ENCODE measurements around the gene MIAT. TPM values are rescaled to one million over a fixed set of nuclear protein-coding genes. Genes with fewer than 3 reads are reported as not detected.
"Not testable (repeated sequence)": the region's sequence is repeated elsewhere in the genome, so short reads cannot be mapped to it uniquely, and the experiment has no call there.

The MIAT gene
- total and polyA plus RNA-seq, 2 of the 13 experiments (the other 11 are each of a cell fraction or from before 2014, with no cell fraction given): 0.04 TPM; not detected in 1

- H3K36me3 ChIP-seq (replicated peaks in 1 of 2; ENCODE audit: control insufficient read depth in 1 of 2, insufficient read depth in 2 of 2, low read length in 2 of 2); H3K27ac ChIP-seq (ENCODE audit: extremely low read length, insufficient read depth, low read length); FAIRE-seq; H3K79me2 ChIP-seq (ENCODE audit: insufficient read depth, low read length); POLR2A ChIA-PET; H3K4me3 ChIP-seq (replicated peaks in 1 of 3; ENCODE audit: insufficient read depth in 1 of 3, low read depth in 2 of 3, low read length in 3 of 3); CTCF ChIA-PET (ENCODE audit: low intra/inter-chr PET ratio, low total read pairs); H3K4me2 ChIP-seq (ENCODE audit: low read depth, low read length); in situ Hi-C loops (cut with HindIII; ENCODE audit: extremely low pct_ligation_motif_present, low pct_unique_long_range_greater_than_20kb); H4K20me1 ChIP-seq (ENCODE audit: insufficient read depth, low read length); BruUV-seq (replicated peaks); H3K4me1 ChIP-seq (ENCODE audit: insufficient read depth, low read length); DNase-seq (ENCODE audit: low spot score); H2AFZ ChIP-seq (ENCODE audit: low read length); intact Hi-C loops (cut with micrococcal nuclease; ENCODE audit: unreplicated experiment); H3K9ac ChIP-seq (ENCODE audit: insufficient read depth, low read depth, low read length); H3K9me3 ChIP-seq (ENCODE audit: low read length); ATAC-seq: not testable (repeated sequence)
- 1% methylated on average over 10 of the region's 10 CpGs for WGBS (ENCODE audit: low lambda C conversion rate)
- H3K27me3 ChIP-seq (ENCODE audit: control insufficient read depth in 1 of 2, insufficient read depth in 2 of 2, low read length in 2 of 2): peaks cover 2 to 14% of the 10 kb centered on the region in 2 experiments; a peak in 3 of 5 replicates
These were observed 43.6 kb upstream of the MIAT start for GRCh38 chr22:26613753-26614152.

GRCh38 chr22:26614322-26614721, 43.1 kb upstream of the MIAT start:
- Histone ChIP-seq H3K36me3 (replicated peaks in 1 of 2; ENCODE audit: control insufficient read depth in 1 of 2, insufficient read depth in 2 of 2, low read length in 2 of 2) (no peaks in the 10 kb centered on the region), H3K4me2 (ENCODE audit: low read depth, low read length) (no peak overlapping the region), H3K4me1 (ENCODE audit: insufficient read depth, low read length) (no peaks in the 10 kb centered on the region), H3K4me3 (replicated peaks in 1 of 3; ENCODE audit: insufficient read depth in 1 of 3, low read depth in 2 of 3, low read length in 3 of 3) (no peak overlapping the region), H3K9me3 (ENCODE audit: low read length) (no peaks in the 10 kb centered on the region), H2AFZ (ENCODE audit: low read length) (no peak overlapping the region), H3K9ac (ENCODE audit: insufficient read depth, low read depth, low read length) (no peak overlapping the region), H4K20me1 (ENCODE audit: insufficient read depth, low read length) (no peaks in the 10 kb centered on the region), H3K79me2 (ENCODE audit: insufficient read depth, low read length) (no peaks in the 10 kb centered on the region), H3K27ac (ENCODE audit: extremely low read length, insufficient read depth, low read length) (no peak overlapping the region), H3K27me3 (ENCODE audit: control insufficient read depth in 1 of 2, insufficient read depth in 2 of 2, low read length in 2 of 2) (peaks cover 2 to 14% of the 10 kb centered on the region in 2 experiments; a peak in 3 of 5 replicates)
- no peak for DNase-seq (ENCODE audit: low spot score)
- POLR2A ChIA-PET: no interaction called here
- CTCF ChIA-PET (ENCODE audit: low intra/inter-chr PET ratio, low total read pairs): no interaction called here
- in situ Hi-C loops (cut with HindIII; ENCODE audit: extremely low pct_ligation_motif_present, low pct_unique_long_range_greater_than_20kb): no loop called here
- intact Hi-C loops (cut with micrococcal nuclease; ENCODE audit: unreplicated experiment): no loop called here
- BruUV-seq (replicated peaks): no TSS peak
- no peak for ATAC-seq
- WGBS (ENCODE audit: low lambda C conversion rate): 43% methylated on average over 14 of the region's 14 CpGs
- no peak for FAIRE-seq
- TF ChIP-seq POGK (CRISPR knock-in tag; conservative IDR thresholded peaks at IDR 0.05) (no peak), AGO1 (IDR thresholded peaks at IDR 0.05; ENCODE audit: low read depth, low read length, poor library complexity, severe bottlenecking) (no peak), ZC3H13 (CRISPR knock-in tag; IDR thresholded peaks at IDR 0.05) (no peak)
- TF ChIP-seq, protein P1, sequence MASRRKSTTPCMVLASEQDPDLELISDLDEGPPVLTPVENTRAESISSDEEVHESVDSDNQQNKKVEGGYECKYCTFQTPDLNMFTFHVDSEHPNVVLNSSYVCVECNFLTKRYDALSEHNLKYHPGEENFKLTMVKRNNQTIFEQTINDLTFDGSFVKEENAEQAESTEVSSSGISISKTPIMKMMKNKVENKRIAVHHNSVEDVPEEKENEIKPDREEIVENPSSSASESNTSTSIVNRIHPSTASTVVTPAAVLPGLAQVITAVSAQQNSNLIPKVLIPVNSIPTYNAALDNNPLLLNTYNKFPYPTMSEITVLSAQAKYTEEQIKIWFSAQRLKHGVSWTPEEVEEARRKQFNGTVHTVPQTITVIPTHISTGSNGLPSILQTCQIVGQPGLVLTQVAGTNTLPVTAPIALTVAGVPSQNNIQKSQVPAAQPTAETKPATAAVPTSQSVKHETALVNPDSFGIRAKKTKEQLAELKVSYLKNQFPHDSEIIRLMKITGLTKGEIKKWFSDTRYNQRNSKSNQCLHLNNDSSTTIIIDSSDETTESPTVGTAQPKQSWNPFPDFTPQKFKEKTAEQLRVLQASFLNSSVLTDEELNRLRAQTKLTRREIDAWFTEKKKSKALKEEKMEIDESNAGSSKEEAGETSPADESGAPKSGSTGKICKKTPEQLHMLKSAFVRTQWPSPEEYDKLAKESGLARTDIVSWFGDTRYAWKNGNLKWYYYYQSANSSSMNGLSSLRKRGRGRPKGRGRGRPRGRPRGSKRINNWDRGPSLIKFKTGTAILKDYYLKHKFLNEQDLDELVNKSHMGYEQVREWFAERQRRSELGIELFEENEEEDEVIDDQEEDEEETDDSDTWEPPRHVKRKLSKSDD (CRISPR knock-in tag; IDR thresholded peaks at IDR 0.05; ENCODE audit: low read depth): no peak
- TF ChIP-seq, protein P2, sequence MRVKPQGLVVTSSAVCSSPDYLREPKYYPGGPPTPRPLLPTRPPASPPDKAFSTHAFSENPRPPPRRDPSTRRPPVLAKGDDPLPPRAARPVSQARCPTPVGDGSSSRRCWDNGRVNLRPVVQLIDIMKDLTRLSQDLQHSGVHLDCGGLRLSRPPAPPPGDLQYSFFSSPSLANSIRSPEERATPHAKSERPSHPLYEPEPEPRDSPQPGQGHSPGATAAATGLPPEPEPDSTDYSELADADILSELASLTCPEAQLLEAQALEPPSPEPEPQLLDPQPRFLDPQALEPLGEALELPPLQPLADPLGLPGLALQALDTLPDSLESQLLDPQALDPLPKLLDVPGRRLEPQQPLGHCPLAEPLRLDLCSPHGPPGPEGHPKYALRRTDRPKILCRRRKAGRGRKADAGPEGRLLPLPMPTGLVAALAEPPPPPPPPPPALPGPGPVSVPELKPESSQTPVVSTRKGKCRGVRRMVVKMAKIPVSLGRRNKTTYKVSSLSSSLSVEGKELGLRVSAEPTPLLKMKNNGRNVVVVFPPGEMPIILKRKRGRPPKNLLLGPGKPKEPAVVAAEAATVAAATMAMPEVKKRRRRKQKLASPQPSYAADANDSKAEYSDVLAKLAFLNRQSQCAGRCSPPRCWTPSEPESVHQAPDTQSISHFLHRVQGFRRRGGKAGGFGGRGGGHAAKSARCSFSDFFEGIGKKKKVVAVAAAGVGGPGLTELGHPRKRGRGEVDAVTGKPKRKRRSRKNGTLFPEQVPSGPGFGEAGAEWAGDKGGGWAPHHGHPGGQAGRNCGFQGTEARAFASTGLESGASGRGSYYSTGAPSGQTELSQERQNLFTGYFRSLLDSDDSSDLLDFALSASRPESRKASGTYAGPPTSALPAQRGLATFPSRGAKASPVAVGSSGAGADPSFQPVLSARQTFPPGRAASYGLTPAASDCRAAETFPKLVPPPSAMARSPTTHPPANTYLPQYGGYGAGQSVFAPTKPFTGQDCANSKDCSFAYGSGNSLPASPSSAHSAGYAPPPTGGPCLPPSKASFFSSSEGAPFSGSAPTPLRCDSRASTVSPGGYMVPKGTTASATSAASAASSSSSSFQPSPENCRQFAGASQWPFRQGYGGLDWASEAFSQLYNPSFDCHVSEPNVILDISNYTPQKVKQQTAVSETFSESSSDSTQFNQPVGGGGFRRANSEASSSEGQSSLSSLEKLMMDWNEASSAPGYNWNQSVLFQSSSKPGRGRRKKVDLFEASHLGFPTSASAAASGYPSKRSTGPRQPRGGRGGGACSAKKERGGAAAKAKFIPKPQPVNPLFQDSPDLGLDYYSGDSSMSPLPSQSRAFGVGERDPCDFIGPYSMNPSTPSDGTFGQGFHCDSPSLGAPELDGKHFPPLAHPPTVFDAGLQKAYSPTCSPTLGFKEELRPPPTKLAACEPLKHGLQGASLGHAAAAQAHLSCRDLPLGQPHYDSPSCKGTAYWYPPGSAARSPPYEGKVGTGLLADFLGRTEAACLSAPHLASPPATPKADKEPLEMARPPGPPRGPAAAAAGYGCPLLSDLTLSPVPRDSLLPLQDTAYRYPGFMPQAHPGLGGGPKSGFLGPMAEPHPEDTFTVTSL (CRISPR knock-in tag; IDR thresholded peaks at IDR 0.05; ENCODE audit: borderline replicate concordance): no peak
